Muscle of leg (tissue), 11 donors: ENCODE results near the gene TYRP1. TPM values are rescaled to one million over a fixed set of nuclear protein-coding genes. Genes with fewer than 3 reads are reported as not detected.
A peak's percentile ranks its signal among the peaks of the same experiment; 100 is the strongest.

ENCODE experiments used
- DNase-seq: peaks from one replicate; pipeline ENCODE4 v3.0.0; 2013
- H3K27ac ChIP-seq: one replicate; pipeline ENCODE4 v1.5.1; 2013; ENCODE audit warnings: mild to moderate bottlenecking, low read length, control low read depth
- H3K27me3 ChIP-seq: one replicate; pipeline ENCODE4 v1.6.1; 2013; ENCODE audit warnings: low read length; ENCODE audit not compliant: control insufficient read depth, insufficient read depth
- H3K36me3 ChIP-seq: one replicate; pipeline ENCODE4 v1.6.1; 2013; ENCODE audit warnings: low read length; ENCODE audit not compliant: control insufficient read depth, insufficient read depth
- H3K4me1 ChIP-seq: one replicate; pipeline ENCODE4 v1.6.1; 2013; ENCODE audit warnings: low read length; ENCODE audit not compliant: control insufficient read depth, insufficient read depth
- H3K4me3 ChIP-seq: one replicate; pipeline ENCODE4 v1.5.1; 2013; ENCODE audit warnings: low read length, control low read depth
- H3K9me3 ChIP-seq: replicated peaks from 2 replicates; pipeline ENCODE4 v1.6.1; 2013; ENCODE audit warnings: low read depth, low read length; ENCODE audit not compliant: control insufficient read depth
- WGBS: methylation state at CpG from one replicate; pipeline ENCODE4 v1.1.5; 2013; ENCODE audit warnings: missing lambda C conversion rate; ENCODE audit not compliant: insufficient coverage; 5-methylcytosine and 5-hydroxymethylcytosine counted together
- polyA plus RNA-seq, 8 donors: library from polyadenylated mRNA; unstranded; fragments of 120-200 nt; gene quantifications; one replicate each; pipeline versions ENCODE4 v1.2.1 to v1.2.3, GENCODE V29; 2013; ENCODE audit warnings: inconsistent platforms in 1 of 8, low replicate concordance in 1 of 8; ENCODE audit not compliant: insufficient read length in 8 of 8, insufficient read depth in 1 of 8
- total RNA-seq: library from RNA; stranded (reverse); fragments of 120-200 nt; gene quantifications from one replicate; pipeline ENCODE4 v1.2.4, GENCODE V29; 2013

Gene TYRP1
- total and polyA plus RNA-seq, 9 donors: 0.27 to 20.9 (median 0.43) TPM; not detected in 3

DNA sequence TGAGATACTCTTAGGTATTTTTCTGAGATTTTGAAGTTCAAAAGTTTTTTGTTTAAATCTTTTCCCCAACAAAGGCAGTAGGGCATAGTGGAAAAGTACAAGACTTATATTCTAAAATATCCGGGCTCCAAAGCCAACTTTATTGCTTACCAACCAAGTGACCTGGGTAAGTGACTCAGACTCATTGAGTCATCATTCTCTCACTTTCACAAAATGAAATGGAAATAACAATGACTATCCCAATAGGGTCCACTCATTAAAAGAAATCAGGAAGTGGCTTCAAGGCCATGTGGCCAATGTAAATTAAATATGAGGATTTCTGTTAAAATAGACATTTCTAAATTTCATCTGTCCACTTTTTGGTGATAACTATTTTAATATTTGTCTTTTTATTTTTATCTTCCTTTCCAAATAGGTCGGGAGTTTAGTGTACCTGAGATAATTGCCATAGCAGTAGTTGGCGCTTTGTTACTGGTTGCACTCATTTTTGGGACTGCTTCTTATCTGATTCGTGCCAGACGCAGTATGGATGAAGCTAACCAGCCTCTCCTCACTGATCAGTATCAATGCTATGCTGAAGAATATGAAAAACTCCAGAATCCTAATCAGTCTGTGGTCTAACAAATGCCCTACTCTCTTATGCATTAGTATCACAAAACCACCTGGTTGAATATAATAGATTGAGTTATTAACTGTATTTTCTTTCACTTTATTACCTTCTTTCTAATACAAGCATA, 15.5 kb downstream of the TYRP1 start:
- no peaks in the 10 kb centered on the region for H3K36me3 ChIP-seq
- H3K9me3 ChIP-seq: no peaks in the 10 kb centered on the region
- H3K27me3 ChIP-seq: no peaks in the 10 kb centered on the region
- no peaks in the 10 kb centered on the region for H3K4me1 ChIP-seq
- H3K4me3 ChIP-seq: no peak overlapping the region
- WGBS: no CpG with 5 or more reads among the region's 5 CpGs
- DNase-seq: no peak
- no peak overlapping the region for H3K27ac ChIP-seq

DNA sequence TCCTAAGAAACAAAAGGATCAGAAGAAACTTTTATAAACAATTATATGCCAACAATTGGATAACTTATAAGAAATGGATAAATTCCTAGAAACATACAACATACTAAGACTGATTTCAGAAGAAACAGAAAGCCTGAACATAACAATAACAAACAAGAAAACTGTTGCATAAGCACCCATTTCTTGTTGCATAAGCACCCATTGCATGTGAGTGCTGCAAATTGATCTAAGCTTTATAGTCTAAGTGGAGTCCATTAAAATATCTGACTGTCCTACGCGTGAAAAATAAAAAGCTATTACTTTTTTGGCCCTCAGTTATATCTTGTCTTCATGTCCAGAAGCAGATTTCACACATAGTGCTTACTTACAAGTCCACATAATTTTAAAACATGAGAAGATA, 19.3 kb downstream of the TYRP1 start:
- Histone ChIP-seq H3K4me3 (no peak overlapping the region), H3K27ac (no peak overlapping the region), H3K9me3 (no peaks in the 10 kb centered on the region), H3K36me3 (no peaks in the 10 kb centered on the region), H3K27me3 (no peaks in the 10 kb centered on the region), H3K4me1 (no peaks in the 10 kb centered on the region)
- no peak for DNase-seq
- WGBS: no CpG with 5 or more reads among the region's 2 CpGs

DNA sequence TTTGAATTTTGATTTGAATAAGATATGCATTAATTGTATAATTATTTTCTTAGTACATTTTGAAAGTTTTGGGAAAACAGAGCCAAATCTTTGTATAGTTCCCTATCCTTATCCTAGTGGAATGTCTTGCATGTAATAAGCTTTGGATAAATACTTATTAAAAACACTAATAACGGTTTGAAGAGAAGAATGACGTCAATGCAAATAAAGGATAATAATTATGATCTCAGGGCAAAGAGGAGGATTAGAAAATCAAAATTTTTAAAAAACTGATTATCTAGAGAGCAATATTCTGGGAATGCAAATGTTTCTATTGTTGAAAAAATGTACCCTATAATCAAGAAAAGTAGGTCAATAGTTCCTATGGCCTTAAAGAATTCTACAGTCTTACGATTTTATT, 22.1 kb downstream of the TYRP1 start:
- DNase-seq: no peak
- Histone ChIP-seq H3K4me3 (no peak overlapping the region), H3K27me3 (no peaks in the 10 kb centered on the region), H3K9me3 (no peaks in the 10 kb centered on the region), H3K27ac (no peak overlapping the region), H3K36me3 (no peaks in the 10 kb centered on the region), H3K4me1 (no peaks in the 10 kb centered on the region)
- no CpG with 5 or more reads among the region's 3 CpGs for WGBS

DNA sequence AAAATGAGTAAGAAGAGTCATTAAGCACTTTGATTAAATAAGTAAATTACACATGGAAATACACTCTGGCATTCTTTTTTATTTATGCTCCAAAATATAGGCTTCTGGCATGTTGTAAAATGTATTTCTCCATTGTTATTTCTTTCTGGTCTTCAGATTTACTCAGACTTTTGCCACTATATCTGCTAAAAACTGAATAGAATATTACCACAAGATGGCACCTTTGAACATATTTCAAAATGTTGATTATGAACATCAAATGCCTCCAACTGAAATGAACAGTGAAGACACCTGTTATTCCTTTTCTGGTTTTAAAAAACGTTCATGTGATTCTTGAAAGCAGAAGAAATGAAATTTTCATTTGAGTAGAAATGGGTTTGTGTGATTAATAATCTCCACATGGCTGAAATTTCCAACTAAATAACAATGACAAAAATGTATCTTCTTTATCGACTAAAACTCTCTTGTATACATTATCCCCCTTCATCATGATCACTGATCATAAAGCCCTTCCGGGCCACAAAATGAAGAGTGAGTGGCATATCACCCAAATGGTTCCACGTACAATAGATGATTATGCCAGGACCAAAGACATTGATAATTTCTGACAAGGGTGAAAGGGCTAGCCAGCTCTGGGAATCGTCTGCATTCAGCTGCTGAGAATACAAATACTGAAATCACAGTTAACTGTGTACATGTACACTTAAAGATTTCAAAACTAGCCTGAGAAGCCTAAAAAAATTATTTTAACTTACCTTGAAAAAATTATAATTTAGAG, 23.8 kb downstream of the TYRP1 start:
- no CpG with 5 or more reads among the region's 5 CpGs for WGBS
- Histone ChIP-seq H3K27ac (no peak overlapping the region), H3K4me3 (no peak overlapping the region), H3K27me3 (no peaks in the 10 kb centered on the region), H3K9me3 (no peaks in the 10 kb centered on the region), H3K36me3 (no peaks in the 10 kb centered on the region), H3K4me1 (no peaks in the 10 kb centered on the region)
- no peak for DNase-seq

DNA sequence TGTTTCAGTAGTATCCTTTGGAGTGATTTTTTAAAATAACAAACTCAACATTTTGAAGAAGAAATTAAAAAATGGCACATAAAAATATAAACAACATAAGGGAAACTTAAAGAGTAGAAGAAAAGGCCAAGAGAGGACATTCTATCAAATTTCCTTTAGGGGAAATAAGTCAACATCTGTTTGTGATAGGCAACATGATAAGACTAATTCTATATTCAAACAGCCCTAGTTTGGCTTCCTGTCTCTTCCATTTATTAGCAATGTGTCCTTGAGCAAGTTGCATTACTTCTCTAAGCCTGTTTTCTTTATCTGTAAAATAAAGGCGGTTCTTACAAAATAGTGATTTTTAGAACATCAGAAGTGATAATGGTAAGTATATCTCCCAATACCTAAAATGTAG, 24.7 kb downstream of the TYRP1 start:
- WGBS: no CpG with 5 or more reads among the region's 1 CpG

DNA sequence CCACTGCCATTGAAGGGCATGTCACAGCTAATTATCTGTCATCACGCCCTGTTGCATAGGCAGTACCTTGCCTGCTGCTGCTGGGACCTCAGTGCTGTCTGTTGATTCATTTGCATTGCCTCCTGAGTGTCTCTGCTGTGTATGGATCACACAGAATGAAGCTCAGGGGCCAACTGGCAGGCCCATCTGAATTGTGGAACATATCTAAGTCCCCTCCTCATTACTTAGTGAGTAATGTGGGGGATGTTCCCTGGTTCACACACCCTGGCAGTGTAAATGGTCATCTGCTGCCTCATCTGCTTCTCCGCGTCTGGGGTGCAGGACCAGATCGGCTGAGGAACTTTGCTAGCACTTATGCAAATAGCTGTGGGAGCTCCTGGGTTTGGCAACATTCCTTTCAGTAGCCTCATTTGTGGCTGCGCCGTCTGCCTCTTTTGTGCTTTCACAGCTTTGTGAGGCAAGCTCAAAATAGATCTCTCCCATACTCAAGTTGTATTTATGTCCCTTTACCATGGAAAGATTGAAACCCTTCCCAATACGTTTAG, 25.4 kb downstream of the TYRP1 start:
- WGBS: 76% methylated on average over 3 of the region's 7 CpGs
- no peaks in the 10 kb centered on the region for H3K27me3 ChIP-seq
- no peaks in the 10 kb centered on the region for H3K4me1 ChIP-seq
- DNase-seq: no peak
- no peak overlapping the region for H3K4me3 ChIP-seq
- H3K36me3 ChIP-seq: no peaks in the 10 kb centered on the region
- H3K9me3 ChIP-seq: no peaks in the 10 kb centered on the region
- H3K27ac ChIP-seq: no peak overlapping the region

More for the DNA sequence above, 24.7 kb downstream of the TYRP1 start:
- no peaks in the 10 kb centered on the region for H3K9me3 ChIP-seq
- no peaks in the 10 kb centered on the region for H3K36me3 ChIP-seq
- H3K4me3 ChIP-seq: no peak overlapping the region
- no peaks in the 10 kb centered on the region for H3K4me1 ChIP-seq
- DNase-seq: no peak
- no peaks in the 10 kb centered on the region for H3K27me3 ChIP-seq
- no peak overlapping the region for H3K27ac ChIP-seq

DNA sequence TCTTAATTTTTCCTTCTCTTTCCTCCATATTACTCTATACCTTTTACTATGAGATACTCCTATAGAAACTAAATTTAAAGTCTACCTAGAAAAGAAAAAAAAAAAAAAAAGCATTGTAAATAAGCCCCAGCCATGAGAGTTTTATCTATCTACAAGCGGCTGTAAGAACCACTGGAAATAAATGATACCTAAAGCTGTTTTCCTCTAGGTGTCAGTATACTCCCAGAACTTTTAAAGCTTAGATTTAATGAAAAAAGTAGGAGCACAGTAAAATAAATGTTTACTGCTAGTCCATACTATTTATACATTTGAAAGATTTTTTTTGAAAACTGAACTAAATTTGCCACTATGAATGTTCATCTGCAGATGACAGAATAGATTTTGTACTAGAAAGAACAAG, 26.2 kb downstream of the TYRP1 start:
- H3K9me3 ChIP-seq: no peaks in the 10 kb centered on the region
- no CpG with 5 or more reads among the region's 1 CpG for WGBS
- peak; percentile 76 for DNase-seq
- H3K27ac ChIP-seq: no peak overlapping the region
- H3K27me3 ChIP-seq: no peaks in the 10 kb centered on the region
- H3K4me1 ChIP-seq: no peaks in the 10 kb centered on the region
- H3K4me3 ChIP-seq: no peak overlapping the region
- H3K36me3 ChIP-seq: no peaks in the 10 kb centered on the region

DNA sequence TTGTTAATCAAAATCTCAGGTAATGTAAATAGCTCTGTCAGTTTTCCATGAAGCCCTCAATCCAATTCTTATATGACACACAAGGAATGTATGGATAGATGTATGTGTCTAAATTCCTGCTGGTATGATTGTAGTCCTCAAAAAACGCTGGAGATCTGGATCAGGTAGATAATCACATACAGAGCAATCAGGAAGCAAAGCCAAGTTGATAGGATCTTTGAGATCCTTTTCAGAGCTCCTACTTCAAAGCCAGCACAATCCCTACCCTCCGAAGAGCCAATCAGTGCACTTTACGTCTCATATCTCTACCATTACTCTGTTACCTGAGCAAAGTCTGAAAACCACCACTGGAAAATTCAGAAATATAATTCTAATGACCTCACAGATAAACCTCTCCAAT, 27.4 kb downstream of the TYRP1 start:
- WGBS: no CpG with 5 or more reads among the region's 3 CpGs
- Histone ChIP-seq H3K27me3 (no peaks in the 10 kb centered on the region), H3K4me3 (no peak overlapping the region), H3K27ac (no peak overlapping the region), H3K9me3 (no peaks in the 10 kb centered on the region), H3K36me3 (no peaks in the 10 kb centered on the region), H3K4me1 (no peaks in the 10 kb centered on the region)
- no peak for DNase-seq

DNA sequence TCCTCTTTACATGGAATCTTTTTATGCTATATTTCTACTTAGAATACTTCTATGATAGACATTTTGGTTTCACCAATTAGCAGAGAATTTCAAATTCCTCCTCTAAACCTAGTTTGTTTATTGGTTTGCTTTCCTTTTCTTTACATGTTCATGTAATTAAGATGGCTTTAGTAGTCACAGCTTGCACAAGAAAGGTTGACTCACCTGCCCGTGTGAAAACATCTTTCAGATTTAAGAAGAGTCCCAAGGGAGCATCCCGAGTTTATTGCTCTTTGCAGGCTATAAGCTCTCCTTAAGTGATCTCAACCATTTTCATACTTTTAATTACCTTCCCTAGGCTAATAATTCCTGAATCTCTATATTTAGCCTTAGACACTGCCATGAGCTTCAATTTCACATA, 28.9 kb downstream of the TYRP1 start:
- DNase-seq: no peak
- Histone ChIP-seq H3K27me3 (no peaks in the 10 kb centered on the region), H3K4me3 (no peak overlapping the region), H3K36me3 (no peaks in the 10 kb centered on the region), H3K4me1 (no peaks in the 10 kb centered on the region), H3K9me3 (no peaks in the 10 kb centered on the region), H3K27ac (no peak overlapping the region)
- 28% methylated on average over 2 of the region's 2 CpGs for WGBS

DNA sequence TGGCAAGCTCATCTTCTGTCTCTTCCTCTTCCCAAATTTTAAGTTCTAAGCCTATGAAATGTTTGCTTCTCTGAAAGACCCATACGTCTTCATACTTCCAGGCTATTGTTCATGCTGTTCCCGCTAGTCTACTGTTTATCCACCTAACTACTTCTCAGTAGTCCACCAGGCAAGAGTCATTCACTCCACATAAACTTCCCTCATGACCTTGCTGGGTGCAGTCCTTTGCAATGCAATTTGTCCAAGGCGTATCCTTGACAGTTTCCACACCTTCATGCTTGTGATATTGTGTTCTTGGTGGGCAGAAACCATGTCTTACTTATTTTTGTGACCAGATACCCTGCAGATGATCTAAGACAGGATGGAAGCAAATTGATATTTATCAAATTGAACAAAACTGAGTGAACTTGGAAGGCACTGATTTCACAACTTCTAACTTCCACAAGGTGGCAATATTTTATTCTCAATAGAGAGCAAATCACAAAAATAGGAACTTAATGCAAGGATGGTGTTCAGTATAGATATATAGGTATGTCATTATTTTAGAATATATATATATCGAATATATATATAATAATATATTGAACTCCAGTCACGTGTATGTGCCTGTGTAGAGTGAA, 30.3 kb downstream of the TYRP1 start:
- DNase-seq: peak; percentile 53
- Histone ChIP-seq H3K9me3 (no peaks in the 10 kb centered on the region), H3K36me3 (no peaks in the 10 kb centered on the region), H3K27me3 (no peaks in the 10 kb centered on the region), H3K4me1 (no peaks in the 10 kb centered on the region), H3K4me3 (no peak overlapping the region), H3K27ac (no peak overlapping the region)
- WGBS: 67% methylated on average over 2 of the region's 5 CpGs
